ENCODE measurements around the gene SLC38A5. TPM values are rescaled to one million over a fixed set of nuclear protein-coding genes. Genes with fewer than 3 reads are reported as not detected.

SLC38A5 gene
- total and polyA plus RNA-seq, 9 of the 15 experiments (the other 6 are each of a cell fraction or from before 2014, with no cell fraction given): 9.3 to 228 (median 142) TPM

GRCh38 chrX:48468247-48468671, 1.8 kb downstream of the SLC38A5 start (continued):
- TF ChIP-seq, protein P1, sequence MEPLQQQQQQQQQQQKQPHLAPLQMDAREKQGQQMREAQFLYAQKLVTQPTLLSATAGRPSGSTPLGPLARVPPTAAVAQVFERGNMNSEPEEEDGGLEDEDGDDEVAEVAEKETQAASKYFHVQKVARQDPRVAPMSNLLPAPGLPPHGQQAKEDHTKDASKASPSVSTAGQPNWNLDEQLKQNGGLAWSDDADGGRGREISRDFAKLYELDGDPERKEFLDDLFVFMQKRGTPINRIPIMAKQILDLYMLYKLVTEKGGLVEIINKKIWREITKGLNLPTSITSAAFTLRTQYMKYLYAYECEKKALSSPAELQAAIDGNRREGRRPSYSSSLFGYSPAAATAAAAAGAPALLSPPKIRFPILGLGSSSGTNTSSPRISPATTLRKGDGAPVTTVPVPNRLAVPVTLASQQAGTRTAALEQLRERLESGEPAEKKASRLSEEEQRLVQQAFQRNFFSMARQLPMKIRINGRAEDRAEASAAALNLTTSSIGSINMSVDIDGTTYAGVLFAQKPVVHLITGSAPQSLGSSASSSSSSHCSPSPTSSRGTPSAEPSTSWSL (CRISPR knock-in tag; IDR thresholded peaks at IDR 0.05; ENCODE audit: borderline replicate concordance): no peak
- TF ChIP-seq TFAP4 (CRISPR knock-in tag; IDR thresholded peaks at IDR 0.05; ENCODE audit: borderline replicate concordance): peak; percentile 22; the same call in 1 of the 2 replicates
- TF ChIP-seq USF1 (CRISPR knock-in tag; IDR thresholded peaks at IDR 0.05): peak; percentile 59
- TF ChIP-seq, protein P2, sequence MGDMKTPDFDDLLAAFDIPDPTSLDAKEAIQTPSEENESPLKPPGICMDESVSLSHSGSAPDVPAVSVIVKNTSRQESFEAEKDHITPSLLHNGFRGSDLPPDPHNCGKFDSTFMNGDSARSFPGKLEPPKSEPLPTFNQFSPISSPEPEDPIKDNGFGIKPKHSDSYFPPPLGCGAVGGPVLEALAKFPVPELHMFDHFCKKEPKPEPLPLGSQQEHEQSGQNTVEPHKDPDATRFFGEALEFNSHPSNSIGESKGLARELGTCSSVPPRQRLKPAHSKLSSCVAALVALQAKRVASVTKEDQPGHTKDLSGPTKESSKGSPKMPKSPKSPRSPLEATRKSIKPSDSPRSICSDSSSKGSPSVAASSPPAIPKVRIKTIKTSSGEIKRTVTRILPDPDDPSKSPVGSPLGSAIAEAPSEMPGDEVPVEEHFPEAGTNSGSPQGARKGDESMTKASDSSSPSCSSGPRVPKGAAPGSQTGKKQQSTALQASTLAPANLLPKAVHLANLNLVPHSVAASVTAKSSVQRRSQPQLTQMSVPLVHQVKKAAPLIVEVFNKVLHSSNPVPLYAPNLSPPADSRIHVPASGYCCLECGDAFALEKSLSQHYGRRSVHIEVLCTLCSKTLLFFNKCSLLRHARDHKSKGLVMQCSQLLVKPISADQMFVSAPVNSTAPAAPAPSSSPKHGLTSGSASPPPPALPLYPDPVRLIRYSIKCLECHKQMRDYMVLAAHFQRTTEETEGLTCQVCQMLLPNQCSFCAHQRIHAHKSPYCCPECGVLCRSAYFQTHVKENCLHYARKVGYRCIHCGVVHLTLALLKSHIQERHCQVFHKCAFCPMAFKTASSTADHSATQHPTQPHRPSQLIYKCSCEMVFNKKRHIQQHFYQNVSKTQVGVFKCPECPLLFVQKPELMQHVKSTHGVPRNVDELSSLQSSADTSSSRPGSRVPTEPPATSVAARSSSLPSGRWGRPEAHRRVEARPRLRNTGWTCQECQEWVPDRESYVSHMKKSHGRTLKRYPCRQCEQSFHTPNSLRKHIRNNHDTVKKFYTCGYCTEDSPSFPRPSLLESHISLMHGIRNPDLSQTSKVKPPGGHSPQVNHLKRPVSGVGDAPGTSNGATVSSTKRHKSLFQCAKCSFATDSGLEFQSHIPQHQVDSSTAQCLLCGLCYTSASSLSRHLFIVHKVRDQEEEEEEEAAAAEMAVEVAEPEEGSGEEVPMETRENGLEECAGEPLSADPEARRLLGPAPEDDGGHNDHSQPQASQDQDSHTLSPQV (IDR thresholded peaks at IDR 0.05): no peak
- peak; percentile 49; the same call in 1 of the 2 replicates for TF ChIP-seq POLR2A (conservative IDR thresholded peaks at IDR 0.05)
- 0 out of 2 replicates have a peak, but pooled peaks have one; percentile 17 for TF ChIP-seq PHF8 (IDR thresholded peaks at IDR 0.05; ENCODE audit: borderline replicate concordance, low read length)
- 0 out of 2 replicates have a peak, but pooled peaks have one; percentile 48 for TF ChIP-seq POLR2G (IDR thresholded peaks at IDR 0.05; ENCODE audit: low read depth, low read length)
- 0 out of 2 replicates have a peak, but pooled peaks have one; percentile 10 for TF ChIP-seq ZBTB7A (IDR thresholded peaks at IDR 0.05; ENCODE audit: borderline replicate concordance, control insufficient read depth, low read depth, low read length)
- 0 out of 2 replicates have a peak, but pooled peaks have one; percentile 15 for TF ChIP-seq CREM (IDR thresholded peaks at IDR 0.05; ENCODE audit: low read depth)
- peak; percentile 86 for TF ChIP-seq MAX (CRISPR knock-in tag; IDR thresholded peaks at IDR 0.05)
- TF ChIP-seq, protein P3, sequence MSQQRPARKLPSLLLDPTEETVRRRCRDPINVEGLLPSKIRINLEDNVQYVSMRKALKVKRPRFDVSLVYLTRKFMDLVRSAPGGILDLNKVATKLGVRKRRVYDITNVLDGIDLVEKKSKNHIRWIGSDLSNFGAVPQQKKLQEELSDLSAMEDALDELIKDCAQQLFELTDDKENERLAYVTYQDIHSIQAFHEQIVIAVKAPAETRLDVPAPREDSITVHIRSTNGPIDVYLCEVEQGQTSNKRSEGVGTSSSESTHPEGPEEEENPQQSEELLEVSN (IDR thresholded peaks at IDR 0.05; ENCODE audit: borderline replicate concordance in 1 of 2, extremely low read depth in 1 of 2, insufficient read depth in 1 of 2, insufficient read length in 1 of 2, low read depth in 1 of 2, low read length in 1 of 2, poor library complexity in 1 of 2, severe bottlenecking in 1 of 2): peak; percentile 67 to 90
- TF ChIP-seq SIN3A (IDR thresholded peaks at IDR 0.05; ENCODE audit: borderline replicate concordance in 2 of 2, control insufficient read depth in 1 of 2, low read depth in 2 of 2, low read length in 2 of 2): peak in 1 of 2 experiments; percentile 89; a peak in 2 of 4 replicates
- peak; percentile 94 for TF ChIP-seq MYC (IDR thresholded peaks at IDR 0.05; ENCODE audit: low read depth, low read length)
- TF ChIP-seq MYC (CRISPR knock-in tag; IDR thresholded peaks at IDR 0.05; ENCODE audit: borderline replicate concordance, low read depth): no peak
- TF ChIP-seq RAD51 (IDR thresholded peaks at IDR 0.05; ENCODE audit: borderline replicate concordance, low read depth): peak; percentile 36; the same call in 1 of the 2 replicates
- TF ChIP-seq MAZ (CRISPR knock-in tag; conservative IDR thresholded peaks at IDR 0.05 in 1 of 2, IDR thresholded peaks at IDR 0.05 in 1 of 2): peak; percentile 40 to 74; a peak in 3 of 4 replicates

Data from K562 (cell line).